Smooth muscle cell (in vitro differentiated cells): ENCODE data around the gene WTIP. TPM values are rescaled to one million over a fixed set of nuclear protein-coding genes. Genes with fewer than 3 reads are reported as not detected.

Experiments
- DNase-seq: peaks from one replicate; lab custom pipeline; 2025; ENCODE audit not compliant: unreplicated experiment; lab: John Stamatoyannopoulos, UW
- H2AFZ ChIP-seq: fragments of 200-600 bp; sonication (generic); 2 replicates; pipeline ENCODE4 v1.6.0; 2016; ENCODE audit warnings: antibody characterized with exemption, low read depth, mild to moderate bottlenecking
- H3F3A ChIP-seq: fragments of 200-600 bp; sonication (generic); 2 replicates; pipeline ENCODE4 v1.6.0; 2017; ENCODE audit warnings: antibody characterized with exemption, low read depth
- H3K27ac ChIP-seq: fragments of 200-600 bp; sonication (generic); 2 replicates; pipeline ENCODE4 v1.5.1; 2016; ENCODE audit warnings: low read depth, mild to moderate bottlenecking
- H3K27me3 ChIP-seq: fragments of 200-600 bp; sonication (generic); 2 replicates; pipeline ENCODE4 v1.6.1; 2016; ENCODE audit warnings: low read depth, mild to moderate bottlenecking
- H3K36me3 ChIP-seq: fragments of 200-600 bp; sonication (generic); 2 replicates; pipeline ENCODE4 v1.5.1; 2016; ENCODE audit warnings: low read depth
- H3K4me1 ChIP-seq: fragments of 200-600 bp; sonication (generic); 2 replicates; pipeline ENCODE4 v1.5.1; 2016; ENCODE audit warnings: low read depth
- H3K4me2 ChIP-seq: fragments of 200-600 bp; sonication (generic); 2 replicates; pipeline ENCODE4 v1.6.0; 2016; ENCODE audit warnings: mild to moderate bottlenecking
- H3K4me3 ChIP-seq: fragments of 200-600 bp; sonication (generic); 2 replicates; pipeline ENCODE4 v1.5.1; 2016; ENCODE audit warnings: mild to moderate bottlenecking
- H3K79me2 ChIP-seq: fragments of 200-600 bp; sonication (generic); 2 replicates; pipeline ENCODE4 v1.6.0; 2016; ENCODE audit warnings: low read depth, mild to moderate bottlenecking
- H3K9ac ChIP-seq: fragments of 200-600 bp; sonication (generic); 2 replicates; pipeline ENCODE4 v1.6.0; 2016; ENCODE audit warnings: low read depth
- H3K9me3 ChIP-seq: fragments of 200-600 bp; sonication (generic); replicated peaks from 2 replicates; pipeline ENCODE4 v1.5.1; 2016; ENCODE audit warnings: low read depth
- H4K20me1 ChIP-seq: fragments of 200-600 bp; sonication (generic); 2 replicates; pipeline ENCODE4 v1.6.0; 2016; ENCODE audit warnings: low read depth
- WGBS: methylation state at CpG from one replicate; pipeline ENCODE4 v1.1.7; 2016; ENCODE audit warnings: low lambda C conversion rate; 5-methylcytosine and 5-hydroxymethylcytosine counted together
- polyA plus RNA-seq: library from polyadenylated mRNA; unstranded; fragments of >200 nt; fragmentation: Nextera tagmentation; extraction: Ambion mirVana; gene quantifications from 2 replicates; pipeline ENCODE4 v1.2.1, GENCODE V29; 2016
- total RNA-seq: library from RNA; depleted of rRNA; stranded (reverse); fragments of >200 nt; gene quantifications from 2 replicates; pipeline ENCODE4 v1.2.3, GENCODE V29; 2014
- TF ChIP-seq, protein P1 (sequence below): fragments of 200-600 bp; sonication (generic); IDR thresholded peaks from 2 replicates; pipeline ENCODE4 v1.5.1; 2017; ENCODE audit warnings: borderline replicate concordance, mild to moderate bottlenecking, antibody characterized with exemption; ENCODE audit not compliant: insufficient read depth, poor library complexity, severe bottlenecking

The WTIP gene
- total and polyA plus RNA-seq, 2 experiments from 2014 or later, result 13.8 to 16.0 TPM

DNA sequence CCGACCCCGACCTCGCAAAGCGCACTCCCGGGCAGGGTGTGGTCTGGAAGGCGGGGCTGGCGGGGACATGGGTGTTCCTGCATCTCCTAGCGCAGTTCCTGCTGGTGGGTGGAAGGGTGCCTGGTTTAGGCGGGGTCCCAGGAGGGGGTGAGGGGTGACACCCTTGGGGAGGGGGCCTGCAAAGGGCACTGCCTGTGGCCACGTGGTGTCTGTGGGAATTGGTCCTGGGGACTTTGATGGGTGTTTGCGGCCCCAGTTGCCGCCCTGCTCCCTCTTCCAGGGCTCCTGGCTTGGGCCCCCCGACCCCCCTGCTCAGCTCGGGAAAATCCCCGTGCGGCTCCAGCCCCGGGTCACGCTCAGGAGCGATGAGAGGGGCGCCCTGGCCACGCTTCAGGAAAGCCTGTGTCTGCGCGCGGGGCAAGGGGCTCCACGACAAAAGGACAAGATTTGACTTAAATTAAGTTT, 19.1 kb downstream of the WTIP start:
- H3F3A ChIP-seq, result no peaks in the 10 kb centered on the region
- no peak overlapping the region for H3K4me3 ChIP-seq
- DNase-seq, result no peak
- H3K79me2 ChIP-seq, result no peaks in the 10 kb centered on the region
- H3K9ac ChIP-seq, result no peak overlapping the region
- no peaks in the 10 kb centered on the region for H3K4me1 ChIP-seq
- TF ChIP-seq, protein P1, sequence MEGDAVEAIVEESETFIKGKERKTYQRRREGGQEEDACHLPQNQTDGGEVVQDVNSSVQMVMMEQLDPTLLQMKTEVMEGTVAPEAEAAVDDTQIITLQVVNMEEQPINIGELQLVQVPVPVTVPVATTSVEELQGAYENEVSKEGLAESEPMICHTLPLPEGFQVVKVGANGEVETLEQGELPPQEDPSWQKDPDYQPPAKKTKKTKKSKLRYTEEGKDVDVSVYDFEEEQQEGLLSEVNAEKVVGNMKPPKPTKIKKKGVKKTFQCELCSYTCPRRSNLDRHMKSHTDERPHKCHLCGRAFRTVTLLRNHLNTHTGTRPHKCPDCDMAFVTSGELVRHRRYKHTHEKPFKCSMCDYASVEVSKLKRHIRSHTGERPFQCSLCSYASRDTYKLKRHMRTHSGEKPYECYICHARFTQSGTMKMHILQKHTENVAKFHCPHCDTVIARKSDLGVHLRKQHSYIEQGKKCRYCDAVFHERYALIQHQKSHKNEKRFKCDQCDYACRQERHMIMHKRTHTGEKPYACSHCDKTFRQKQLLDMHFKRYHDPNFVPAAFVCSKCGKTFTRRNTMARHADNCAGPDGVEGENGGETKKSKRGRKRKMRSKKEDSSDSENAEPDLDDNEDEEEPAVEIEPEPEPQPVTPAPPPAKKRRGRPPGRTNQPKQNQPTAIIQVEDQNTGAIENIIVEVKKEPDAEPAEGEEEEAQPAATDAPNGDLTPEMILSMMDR, result no peak
- no peak overlapping the region for H3K27ac ChIP-seq
- H3K9me3 ChIP-seq, result no peaks in the 10 kb centered on the region
- H2AFZ ChIP-seq, result no peak overlapping the region
- H4K20me1 ChIP-seq, result peaks cover 5% of the 10 kb centered on the region
- H3K4me2 ChIP-seq, result no peak overlapping the region
- no peaks in the 10 kb centered on the region for H3K36me3 ChIP-seq
- WGBS, result 91% methylated on average over 16 of the region's 25 CpGs
- no peaks in the 10 kb centered on the region for H3K27me3 ChIP-seq

DNA sequence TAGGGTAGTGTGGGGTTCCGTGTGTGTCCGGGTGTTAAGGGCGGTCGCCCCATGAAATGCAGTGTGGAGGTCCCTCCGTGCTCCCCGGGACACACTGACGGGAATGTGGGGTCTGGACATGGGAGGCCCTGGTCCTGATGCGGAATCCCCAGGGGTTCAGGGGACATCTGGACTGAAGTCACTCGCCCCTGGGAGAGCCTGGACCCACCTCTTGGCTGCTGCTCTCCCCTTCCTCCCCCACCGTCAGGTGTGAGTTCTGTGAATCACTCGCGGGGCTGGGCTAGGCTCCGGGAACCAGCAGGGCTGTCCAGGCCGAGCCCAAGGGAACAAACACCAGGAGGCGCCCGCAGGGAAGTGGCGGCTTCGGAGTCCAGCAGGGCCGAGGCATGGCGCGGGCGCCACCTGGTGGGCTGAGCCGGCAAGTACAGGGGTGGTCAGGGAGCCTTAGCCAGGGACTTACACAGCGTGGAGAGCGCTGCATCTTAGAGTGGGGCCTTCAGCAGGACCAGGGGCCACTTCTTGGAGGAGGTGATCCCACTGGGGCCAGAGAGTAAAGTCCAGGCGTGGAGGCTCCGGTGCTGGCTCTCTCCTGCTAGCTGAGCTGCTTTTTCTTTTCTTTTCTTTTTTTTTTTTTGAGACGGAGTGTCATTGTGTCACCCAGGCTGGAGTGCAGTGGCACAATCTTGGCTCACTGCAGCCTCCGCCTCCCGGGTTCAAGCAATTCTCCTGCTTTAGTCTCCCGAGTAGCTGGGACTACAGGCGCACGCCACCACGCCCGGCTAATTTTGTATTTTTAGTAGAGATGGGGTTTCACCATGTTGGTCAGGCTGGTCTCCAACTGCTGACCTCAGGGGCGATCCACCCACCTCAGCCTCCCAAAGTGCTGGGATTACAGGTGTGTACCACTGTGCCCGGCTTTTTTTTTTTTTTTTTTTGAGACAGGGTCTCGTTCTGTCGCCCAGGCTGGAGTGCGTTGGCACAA, 20.1 kb downstream of the WTIP start:
- no peak overlapping the region for H3K4me3 ChIP-seq
- H3F3A ChIP-seq, result no peaks in the 10 kb centered on the region
- H4K20me1 ChIP-seq, result peaks cover 5% of the 10 kb centered on the region
- no peaks in the 10 kb centered on the region for H3K79me2 ChIP-seq
- H3K36me3 ChIP-seq, result no peaks in the 10 kb centered on the region
- H3K27ac ChIP-seq, result no peak overlapping the region
- H3K27me3 ChIP-seq, result no peaks in the 10 kb centered on the region
- H3K9me3 ChIP-seq, result no peaks in the 10 kb centered on the region
- no peak overlapping the region for H3K9ac ChIP-seq
- no peak overlapping the region for H2AFZ ChIP-seq
- H3K4me2 ChIP-seq, result no peak overlapping the region
- peak; percentile 87 for DNase-seq
- 52% methylated on average over 40 of the region's 40 CpGs for WGBS
- H3K4me1 ChIP-seq, result no peaks in the 10 kb centered on the region
- TF ChIP-seq, protein P1, result peak; percentile 100

DNA sequence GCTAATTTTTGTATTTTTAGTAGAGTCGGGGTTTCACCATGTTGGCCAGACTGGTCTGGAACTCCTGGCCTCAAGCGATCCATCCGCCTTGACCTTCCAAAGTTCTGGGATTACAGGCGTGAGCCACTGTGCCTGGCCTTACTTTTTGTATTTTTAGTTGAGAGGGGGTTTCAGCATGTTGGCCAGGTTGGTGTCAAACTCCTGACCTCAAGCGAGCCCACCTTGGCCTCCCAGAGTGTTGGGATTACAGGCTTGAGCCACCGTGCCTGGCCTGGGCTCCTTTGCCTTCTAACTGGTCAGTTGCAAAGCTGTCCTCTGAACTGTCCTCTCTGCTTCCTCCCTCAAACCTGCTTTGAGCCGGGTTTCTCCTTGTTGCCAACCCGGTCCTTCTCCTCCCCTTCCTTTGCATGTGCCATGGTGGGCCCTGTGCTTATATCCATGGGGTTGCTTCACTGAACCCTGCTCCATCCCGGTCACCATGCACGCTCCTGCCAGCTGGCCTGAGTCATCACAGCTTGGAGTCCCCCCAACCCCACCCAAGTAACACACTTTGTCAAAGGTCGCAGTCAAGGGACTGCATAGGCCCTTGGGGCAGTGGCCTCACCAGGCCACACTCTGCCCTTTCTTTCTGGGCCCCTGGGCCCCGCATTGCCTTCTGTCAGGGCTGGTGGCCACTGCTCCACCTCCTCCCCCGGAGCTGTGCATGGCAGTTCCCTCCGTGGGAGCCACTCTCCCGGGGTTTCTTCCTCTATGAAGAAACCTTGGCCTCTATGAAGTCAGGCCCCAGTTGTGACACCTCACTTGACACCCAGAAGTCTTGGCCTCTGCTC, 21.2 kb downstream of the WTIP start:
- WGBS, result 92% methylated on average over 15 of the region's 15 CpGs
- peaks cover 5% of the 10 kb centered on the region for H4K20me1 ChIP-seq
- no peaks in the 10 kb centered on the region for H3K4me1 ChIP-seq
- no peak for DNase-seq
- no peaks in the 10 kb centered on the region for H3F3A ChIP-seq
- TF ChIP-seq, protein P1, result no peak
- no peak overlapping the region for H3K9ac ChIP-seq
- H3K4me3 ChIP-seq, result no peak overlapping the region
- H3K9me3 ChIP-seq, result no peaks in the 10 kb centered on the region
- no peaks in the 10 kb centered on the region for H3K36me3 ChIP-seq
- no peaks in the 10 kb centered on the region for H3K27me3 ChIP-seq
- no peaks in the 10 kb centered on the region for H3K79me2 ChIP-seq
- H3K27ac ChIP-seq, result no peak overlapping the region
- no peak overlapping the region for H2AFZ ChIP-seq
- no peak overlapping the region for H3K4me2 ChIP-seq
